Measurements from ENCODE around the gene GCC1.
"Not testable (repeated sequence)": the region's sequence is repeated elsewhere in the genome, so short reads cannot be mapped to it uniquely, and the experiment has no call there.

Gene GCC1

DNA sequence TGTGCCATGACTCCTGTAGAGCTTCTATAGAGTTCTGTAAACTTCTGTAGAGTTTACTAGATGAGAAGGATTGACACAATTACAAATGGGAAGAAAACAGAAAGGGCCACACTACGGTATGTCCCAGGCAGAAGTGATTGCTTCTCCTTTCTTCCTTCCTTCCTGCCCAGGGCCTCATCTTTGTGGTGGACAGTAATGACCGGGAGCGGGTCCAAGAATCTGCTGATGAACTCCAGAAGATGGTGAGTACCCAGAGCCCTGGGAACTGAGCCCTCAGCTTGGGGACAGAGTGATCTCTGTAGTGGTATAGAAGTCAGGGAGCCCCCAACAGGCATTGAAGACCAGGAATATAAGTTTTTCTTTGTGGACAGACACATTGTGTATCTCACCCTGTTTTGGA lies 4.5 kb upstream of the GCC1 start:
- DNase-seq (ENCODE audit: low spot score) = peak; percentile 27

DNA sequence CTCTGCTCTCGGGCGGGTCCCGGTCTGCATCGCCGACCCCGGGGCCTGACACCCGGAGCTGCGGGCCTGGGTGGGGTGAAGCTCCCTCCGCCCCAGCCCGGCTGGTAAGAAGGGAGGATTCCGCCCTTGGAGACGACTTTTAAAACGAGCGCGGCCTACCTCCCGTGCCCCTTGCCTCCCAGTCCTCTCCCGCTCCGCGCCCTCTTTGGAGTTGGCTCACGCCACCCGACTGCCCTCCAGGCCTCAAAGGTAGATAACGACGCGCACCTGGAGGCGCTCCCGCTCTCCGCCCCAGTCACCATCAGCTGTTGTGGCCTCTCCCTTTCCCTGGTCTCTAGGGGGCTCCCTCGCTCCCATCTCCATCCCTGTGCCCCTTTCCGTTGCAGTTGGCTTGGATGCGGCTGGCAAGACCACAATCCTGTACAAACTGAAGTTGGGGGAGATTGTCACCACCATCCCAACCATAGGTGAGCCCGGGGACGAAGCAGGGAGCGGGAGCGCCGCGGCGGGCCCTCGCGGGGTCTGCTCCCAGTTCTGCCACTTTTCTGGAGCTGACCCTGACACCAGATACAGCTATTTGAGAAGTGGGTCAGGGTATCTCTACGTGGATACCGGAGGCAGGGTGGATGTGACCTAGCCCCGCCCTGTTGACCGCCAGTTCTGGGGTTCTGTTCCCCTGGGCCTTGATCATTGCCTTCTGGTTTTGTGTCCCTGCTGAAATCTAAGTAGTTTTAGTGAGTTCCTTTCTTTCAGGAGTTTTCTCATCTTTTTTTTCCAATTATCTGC lies 3.5 kb upstream of the GCC1 start:
- DNase-seq (ENCODE audit: low spot score) = peak; percentile 59

DNA sequence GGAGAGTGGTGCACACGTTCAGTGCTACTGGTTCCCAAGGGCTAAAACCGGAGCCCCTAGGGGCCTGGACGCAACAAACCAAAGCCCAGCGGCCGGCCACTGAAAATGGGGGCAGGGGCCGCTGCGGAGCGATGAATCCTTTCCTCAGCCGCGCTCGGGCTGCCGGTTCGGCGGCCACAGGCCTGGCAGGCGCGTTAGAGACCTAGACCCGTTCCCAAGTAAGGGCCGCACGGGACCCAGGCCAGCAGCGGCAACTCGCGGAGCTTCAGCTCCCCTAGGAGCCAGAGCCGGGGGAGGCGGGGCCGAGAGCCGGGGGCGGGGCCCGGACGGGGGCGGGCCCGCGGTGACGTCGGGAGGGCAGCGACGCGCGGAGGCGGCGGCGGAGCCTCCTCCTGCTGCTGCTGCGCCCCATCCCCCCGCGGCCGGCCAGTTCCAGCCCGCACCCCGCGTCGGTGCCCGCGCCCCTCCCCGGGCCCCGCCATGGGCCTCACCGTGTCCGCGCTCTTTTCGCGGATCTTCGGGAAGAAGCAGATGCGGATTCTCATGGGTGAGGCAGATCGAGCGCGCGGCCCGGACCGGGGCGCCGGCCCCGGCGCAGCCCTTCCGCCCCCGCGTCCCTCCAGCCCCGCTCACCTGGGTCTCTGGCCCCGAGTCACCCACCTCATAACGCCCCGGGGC lies 2.8 kb upstream of the GCC1 start, which contains the start of gene ARF5:
ARF5 (plus strand) TSS at position 393 of the 678 bp plus-strand sequence; CDS start at position 481, 88 bp downstream.
- DNase-seq (ENCODE audit: low spot score) = peak; percentile 91

DNA sequence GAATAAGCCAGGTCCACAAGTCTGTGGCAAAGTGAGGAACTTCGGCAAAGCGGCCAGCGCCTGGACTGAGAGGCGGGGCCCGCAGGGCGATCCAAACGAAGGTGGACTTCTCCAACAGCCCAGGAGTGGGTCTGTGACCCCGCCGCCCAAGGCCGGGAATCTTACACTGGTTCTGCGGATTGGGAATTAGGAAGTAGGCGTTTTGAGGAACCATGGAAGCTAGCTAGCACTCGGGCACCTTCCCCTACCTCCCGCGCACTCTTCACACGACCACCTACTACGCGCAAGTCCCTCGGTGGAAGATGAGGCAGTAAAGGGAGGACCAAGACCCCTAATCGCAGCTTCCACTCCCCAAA lies 2.2 kb upstream of the GCC1 start:
- no peak for DNase-seq (ENCODE audit: low spot score)

DNA sequence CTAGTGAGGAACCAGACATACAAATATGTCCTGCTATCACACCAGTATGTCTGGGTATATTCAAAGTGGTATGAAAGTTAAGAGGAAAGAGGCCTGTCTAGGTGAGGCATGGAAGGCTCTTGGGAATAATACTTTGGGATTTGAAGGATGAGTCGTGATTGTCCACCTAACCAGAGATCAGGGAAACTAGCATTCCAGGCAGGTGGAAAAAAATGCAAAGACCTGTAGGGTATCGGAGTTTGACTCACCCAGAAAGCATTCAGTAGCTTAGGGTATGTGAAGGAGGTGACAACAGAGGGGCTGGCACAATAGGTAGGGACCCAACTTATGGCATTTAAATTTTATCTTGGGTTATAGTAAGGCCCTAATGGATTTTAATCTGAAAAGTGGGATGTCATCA lies 950 bp upstream of the GCC1 start:
- DNase-seq (ENCODE audit: low spot score) = no peak

DNA sequence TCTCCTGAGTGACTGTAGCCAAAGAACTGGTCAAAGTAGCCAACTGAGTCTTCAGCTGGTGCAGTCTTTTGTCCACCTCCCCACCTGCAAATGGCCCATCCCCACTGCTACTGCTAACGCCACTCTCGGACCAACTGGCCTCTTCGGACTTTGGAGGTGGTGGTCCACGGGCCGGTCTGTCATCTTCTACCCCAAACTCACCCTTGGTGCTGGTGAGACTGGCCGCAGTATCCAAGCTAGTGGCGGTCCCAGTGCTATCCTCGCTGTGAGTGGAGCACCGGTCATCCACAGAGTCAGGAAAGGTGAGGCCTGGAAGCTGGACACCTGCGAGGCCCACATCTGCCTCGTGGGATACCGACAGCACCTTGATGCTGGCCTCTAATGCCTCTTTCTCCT lies 750 bp downstream of the GCC1 start:
- no peak for DNase-seq (ENCODE audit: low spot score)

DNA sequence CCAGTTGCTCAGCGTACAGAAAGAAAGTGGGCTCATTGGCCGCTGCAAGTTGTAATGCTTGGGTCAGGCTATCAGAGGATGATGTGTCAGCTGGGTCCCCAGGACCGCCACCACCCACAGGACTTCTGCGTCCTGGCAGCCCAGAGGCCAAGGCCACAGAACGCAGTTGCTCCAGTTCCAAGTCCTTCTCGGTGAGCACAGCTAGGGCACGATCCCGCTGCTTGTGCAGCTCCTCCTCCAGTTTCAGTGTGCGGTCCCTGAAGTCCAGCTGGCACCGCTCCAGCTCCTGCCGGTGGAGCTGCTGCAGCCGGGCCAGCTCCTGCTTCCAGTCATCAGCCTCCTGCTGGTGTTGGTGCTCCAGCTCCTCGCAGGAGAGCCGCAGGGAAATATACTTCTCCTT lies 3.0 kb downstream of the GCC1 start:
- DNase-seq (ENCODE audit: low spot score) = peak; percentile 22

DNA sequence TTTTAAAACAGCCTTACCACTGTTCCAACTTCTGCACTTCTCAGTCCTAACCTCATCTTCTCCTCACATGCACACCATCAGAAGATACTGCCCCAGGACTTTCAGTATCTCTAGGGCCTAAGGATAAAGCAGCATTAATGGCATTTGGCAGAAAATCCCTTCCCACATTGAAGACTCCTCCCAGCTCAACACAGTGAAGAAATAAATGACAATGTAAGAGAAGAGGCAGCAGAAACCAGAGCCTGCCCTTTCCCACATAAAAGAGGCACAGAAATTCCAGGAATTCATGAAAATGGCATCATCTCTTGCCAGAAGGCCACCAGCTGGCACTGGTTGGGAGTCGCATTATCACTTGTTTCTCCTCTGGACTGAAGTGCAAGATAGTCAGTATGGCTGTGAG lies 3.7 kb downstream of the GCC1 start:
- no peak for DNase-seq (ENCODE audit: low spot score)

DNA sequence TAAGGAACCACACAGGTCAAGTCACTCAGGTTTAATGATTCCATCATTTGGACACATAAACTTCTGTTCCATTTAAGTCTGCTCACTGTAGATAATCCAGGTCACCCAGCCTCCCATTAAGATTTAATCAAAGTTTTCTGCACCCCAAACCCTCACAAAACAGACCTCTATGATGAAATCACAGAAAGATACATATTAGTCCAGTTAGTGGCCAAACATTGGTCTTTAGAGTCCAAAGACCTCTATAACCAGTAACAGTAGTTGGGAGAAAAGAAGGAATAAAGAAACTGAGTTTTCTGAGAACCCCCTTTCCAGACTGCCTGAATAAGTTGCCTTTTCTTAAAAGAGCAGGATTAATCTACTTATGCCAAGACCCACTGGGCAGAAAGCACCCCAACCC lies 4.8 kb downstream of the GCC1 start:
- DNase-seq (ENCODE audit: low spot score) = no peak

DNA sequence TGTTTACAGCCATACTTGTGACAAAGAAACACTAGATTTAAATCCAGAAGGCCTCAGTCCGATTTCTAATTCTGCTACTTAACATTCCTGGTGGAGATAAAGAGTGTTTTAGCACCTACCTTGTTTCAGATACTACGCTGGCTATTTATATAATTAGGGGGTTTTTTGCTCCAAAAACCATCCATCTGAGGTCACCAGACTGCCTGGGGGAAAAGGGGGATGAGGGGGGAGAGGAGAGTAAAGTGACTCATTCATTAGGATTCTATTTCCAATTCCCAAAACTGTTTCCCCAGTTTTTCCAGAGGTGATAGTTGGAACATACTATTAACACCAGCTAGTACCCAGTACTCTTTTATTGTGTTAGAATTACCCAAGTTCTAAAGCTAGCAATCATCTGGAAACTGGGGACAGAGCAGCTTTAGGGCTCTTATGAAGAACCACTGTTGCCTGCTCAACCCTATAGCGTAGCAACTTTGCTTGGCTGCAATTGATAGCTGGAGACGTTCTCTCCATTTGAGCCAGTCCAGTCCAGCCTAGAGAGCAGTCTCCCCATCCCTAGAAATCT lies 6.6 kb downstream of the GCC1 start:
- no peak for DNase-seq (ENCODE audit: low spot score)

DNA sequence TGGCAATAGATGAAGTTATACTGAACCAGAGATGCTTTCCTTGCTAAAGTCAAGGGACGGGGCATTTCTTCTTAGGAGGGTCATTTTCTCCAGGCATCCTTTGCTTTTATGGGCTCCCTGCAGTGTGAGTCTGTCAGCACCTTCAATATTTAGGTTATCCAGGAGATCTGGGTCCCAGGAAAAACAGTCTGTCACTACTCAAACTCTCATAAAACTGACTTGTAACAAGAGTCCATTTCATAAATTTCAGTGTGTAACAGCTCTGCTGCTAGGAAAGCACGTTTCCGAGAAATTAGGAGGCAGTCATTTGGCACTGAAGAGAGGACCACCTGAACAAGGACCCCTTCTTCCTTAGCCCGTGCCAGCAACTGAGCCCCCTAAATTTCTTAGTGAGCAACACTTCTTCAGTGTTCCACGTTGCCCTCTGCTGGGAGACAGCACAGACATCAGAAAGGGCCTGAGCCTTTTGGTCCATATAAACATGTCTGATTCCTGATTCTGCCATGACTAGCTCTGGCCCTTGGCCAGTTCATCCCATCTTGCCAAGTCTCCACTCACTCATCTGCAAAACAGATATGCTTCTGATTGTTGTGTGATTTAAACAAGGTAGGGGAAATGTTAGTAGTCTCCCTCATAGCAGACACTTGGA lies 7.2 kb downstream of the GCC1 start:
- no peak for DNase-seq (ENCODE audit: low spot score)

DNA sequence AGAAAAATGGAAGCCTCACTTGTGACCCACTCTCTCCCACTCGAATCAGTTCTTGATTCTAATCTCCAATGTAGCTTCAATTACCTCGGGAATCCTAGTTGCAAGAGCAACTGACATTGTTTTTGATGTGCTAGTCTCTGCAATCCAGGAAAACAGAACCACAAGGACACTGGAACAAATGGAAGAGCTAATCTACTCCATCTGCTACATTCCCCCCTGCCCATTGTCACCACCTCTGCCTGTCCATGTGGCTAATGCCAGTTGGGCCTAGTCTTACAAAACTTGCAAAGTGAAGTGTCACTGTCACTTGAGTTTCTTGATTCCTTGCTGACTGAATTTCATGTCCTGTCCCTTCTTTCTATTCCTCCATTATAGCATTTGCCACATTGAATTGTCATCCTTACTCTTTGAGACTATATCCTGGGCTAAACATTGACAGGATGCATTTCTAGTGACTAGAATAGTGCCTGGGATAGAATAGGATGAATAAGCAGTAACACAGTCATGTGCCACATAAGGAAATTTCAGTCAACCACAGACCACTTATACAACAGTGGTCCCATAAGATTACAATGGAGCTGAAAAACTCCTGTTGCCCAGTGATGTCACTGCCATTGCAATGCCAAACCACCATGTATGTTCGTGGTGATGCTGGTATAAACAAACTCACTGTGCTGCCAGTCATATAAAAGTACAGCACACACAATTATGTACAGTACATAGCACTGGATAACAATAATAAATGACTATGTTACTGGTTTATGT lies 13.5 kb downstream of the GCC1 start:
- no peak for DNase-seq (ENCODE audit: low spot score)

DNA sequence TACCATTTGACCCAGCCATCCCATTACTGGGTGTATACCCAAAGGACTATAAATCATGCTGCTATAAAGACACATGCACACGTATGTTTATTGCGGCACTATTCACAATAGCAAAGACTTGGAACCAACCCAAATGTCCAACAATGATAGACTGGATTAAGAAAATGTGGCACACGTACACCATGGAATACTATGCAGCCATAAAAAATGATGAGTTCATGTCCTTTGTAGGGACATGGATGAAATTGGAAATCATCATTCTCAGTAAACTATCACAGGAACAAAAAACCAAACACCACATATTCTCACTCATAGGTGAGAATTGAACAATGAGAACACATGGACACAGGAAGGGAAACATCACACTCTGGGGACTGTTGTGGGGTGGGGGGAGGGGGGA lies 17.4 kb downstream of the GCC1 start:
- not testable (repeated sequence) for DNase-seq (ENCODE audit: low spot score)

DNA sequence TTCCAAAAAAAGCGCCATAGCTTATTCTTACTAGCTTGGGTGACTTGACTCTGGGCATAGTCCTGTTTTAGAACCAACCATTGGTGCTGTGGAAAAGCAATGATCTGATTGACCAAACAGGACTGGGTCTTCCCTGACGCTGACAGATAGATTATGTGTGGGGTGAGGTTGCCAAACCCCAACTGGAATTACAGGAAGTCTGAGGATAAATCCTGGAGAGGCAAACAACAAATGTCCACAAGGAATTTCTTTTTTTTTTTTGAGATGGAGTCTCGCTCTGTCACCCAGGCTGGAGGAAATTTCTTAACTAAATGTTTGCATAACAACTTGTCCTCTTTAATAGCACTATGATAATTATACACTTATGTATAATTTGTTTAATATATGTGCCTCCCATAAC lies 19.2 kb downstream of the GCC1 start:
- no peak for DNase-seq (ENCODE audit: low spot score)

DNA sequence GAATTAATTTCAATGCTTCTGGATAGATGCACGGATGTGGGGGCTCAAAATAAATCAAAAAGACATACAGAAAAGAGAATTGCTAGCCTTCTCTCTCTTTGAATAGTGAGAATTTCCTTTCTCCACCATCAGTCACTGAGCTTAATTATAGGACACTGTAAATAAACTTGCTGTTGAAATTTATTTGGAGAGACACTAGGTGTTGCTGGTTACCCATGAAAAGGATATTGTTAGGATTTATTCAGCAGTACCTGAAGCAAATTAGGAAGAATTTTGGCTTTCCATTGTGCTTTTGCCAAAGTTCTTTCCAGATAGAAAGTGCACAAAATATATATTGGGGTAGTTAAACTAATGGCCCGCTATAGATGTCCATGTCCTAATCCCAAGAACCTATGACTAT lies 27.6 kb downstream of the GCC1 start:
- DNase-seq (ENCODE audit: low spot score) = no peak

DNA sequence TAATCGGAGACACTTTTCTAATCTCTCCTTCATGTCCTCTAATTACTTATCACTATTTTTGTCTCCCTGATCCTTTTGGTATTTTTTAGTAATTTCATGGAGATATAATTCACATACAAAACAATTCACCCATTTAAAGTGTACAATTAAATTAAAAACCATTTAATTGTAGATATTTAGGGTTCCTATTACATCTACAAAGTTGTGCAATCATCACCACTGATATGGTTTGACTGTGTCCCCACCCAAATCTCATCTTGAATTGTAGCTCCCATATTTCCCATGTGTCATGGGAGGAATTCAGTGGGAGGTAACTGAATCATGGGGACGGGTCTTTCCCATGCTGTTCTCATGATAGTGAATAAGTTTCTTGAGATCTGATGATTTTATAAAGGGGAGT lies 29.0 kb downstream of the GCC1 start:
- no peak for DNase-seq (ENCODE audit: low spot score)

DNA sequence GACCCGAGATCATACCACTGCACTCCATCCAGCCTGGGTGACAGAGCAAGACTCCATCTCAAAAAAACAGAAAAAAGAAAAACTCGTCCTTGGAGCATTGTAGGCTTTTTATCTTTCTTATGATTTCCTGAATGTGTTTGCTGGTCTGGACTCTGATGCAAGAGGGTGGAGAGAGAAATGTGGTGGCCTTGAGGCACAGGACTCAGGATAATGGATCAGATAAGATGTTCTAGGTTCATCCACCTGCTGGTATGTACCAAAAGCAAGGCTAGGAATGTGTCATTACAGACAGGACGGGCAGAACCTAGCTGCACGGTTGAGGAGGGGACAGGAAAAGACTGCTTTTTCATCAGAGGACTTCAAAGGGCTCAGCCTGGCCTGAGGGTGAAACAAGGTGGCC lies 33.5 kb downstream of the GCC1 start:
- DNase-seq (ENCODE audit: low spot score) = no peak

DNA sequence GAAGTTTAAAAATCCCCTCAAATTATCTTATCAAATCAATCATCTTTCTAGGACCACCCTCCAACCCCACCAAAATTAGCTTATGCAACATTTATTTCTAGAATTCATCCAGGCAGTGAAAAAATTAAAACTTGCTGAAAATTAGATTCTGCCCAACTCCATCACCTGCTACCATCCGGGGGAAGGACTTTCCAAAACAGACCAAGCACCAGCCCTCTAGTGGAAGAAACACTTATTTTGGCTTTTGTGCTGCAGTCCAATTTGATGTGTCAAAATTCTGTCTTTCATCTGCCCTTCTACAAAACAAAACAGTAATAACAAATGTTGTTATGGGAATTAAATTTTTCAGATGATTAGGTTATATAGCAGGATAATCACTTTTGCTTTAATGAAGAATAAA lies 35.1 kb downstream of the GCC1 start:
- no peak for DNase-seq (ENCODE audit: low spot score)

DNA sequence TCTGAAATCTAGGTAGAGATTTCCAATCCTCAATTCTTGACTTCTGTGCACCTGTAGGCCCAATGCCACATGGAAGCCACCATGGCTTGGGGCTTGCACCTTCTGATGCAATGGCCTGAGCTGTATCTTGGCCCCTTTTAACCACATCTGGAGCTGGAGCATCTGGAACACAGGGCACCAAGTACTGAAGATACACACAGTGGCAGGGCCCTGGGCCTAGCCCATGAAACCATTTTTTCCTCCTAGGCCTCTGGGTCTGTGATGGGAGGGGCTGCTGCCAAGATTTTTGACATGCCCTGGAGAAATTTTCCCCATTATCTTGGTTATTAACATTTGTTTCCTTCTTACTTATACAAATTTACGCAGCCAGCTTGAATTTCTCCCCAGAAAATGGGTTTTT lies 39.1 kb downstream of the GCC1 start:
- DNase-seq (ENCODE audit: low spot score) = no peak

DNA sequence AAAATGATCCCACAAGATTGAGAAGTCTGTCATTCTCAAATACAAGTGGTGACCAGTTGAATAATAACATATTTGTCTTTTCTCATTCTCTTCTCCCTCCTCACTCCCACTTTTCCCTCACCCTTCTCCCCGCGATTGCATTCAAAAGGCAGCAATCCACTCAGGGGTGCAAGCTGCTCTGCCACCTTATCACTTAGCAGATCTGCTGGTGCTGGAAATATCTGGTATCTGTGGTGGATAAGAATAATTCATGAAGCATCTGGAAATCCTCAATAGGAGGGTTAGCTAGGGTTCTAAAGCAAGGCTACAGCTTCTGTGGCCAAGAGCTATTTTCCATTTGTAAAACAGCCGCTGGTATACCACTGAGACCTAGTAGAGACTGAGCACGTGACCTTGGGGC lies 43.8 kb downstream of the GCC1 start:
- no peak for DNase-seq (ENCODE audit: low spot score)

DNA sequence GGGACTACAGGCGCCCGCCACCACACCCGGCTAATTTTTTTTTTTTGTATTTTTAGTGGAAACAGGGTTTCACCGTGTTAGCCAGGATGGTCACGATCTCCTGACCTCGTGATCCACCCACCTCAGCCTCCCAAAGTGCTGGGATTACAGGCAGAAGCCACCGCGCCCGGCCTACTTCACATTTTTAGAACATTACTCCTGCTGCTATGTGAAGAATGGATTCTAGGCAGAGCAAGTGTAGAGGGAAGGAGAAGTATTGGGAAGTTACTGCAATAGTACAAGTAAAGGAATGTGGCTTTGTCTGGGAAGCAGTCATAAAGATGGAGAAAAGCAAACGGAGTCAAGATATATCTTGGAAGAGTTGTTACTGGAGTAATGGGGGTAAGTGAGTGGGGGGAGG lies 44.9 kb downstream of the GCC1 start:
- DNase-seq (ENCODE audit: low spot score) = not testable (repeated sequence)

DNA sequence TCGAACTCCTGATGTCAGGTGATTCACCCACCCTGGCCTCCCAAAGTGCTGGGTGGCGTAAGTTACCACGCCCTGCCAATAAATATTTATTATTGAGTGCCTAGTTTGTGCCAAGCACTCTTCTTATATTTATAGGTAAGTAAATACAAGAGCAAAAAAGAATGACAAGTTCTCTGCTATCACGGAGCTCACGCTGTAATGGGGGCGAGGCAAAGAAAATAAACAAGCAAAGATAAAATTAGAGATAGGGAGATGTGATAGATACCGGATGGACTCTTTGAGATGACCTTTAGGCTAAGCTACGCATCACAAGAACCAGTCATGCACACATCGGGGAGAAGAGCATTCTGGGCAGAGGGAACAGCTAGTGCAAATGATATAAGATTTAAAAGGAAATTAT lies 46.3 kb downstream of the GCC1 start:
- DNase-seq (ENCODE audit: low spot score) = no peak

Data from globus pallidus (tissue), 1 donor.